Eye (tissue), 1 donor: ENCODE data around the gene CNGB1.
"Not testable (repeated sequence)": the region's sequence is repeated elsewhere in the genome, so short reads cannot be mapped to it uniquely, and the experiment has no call there.

Experiments used
- DNase-seq: peaks from one replicate; pipeline ENCODE4 v3.0.0-alpha.2; 2015

The CNGB1 gene

GRCh38 chr16:57970970-57971369, at the start of gene CNGB1:
TSS of gene CNGB1 (minus strand) at chr16:57971128. CDS start at chr16:57967286, 3,842 bp downstream.
- DNase-seq, result peak; percentile 49

GRCh38 chr16:58019866-58020538, 49.1 kb upstream of the CNGB1 start:
- no peak for DNase-seq

- no peak for DNase-seq
Measured at GRCh38 chr16:58018803-58019202, 47.9 kb upstream of the CNGB1 start.

DNA sequence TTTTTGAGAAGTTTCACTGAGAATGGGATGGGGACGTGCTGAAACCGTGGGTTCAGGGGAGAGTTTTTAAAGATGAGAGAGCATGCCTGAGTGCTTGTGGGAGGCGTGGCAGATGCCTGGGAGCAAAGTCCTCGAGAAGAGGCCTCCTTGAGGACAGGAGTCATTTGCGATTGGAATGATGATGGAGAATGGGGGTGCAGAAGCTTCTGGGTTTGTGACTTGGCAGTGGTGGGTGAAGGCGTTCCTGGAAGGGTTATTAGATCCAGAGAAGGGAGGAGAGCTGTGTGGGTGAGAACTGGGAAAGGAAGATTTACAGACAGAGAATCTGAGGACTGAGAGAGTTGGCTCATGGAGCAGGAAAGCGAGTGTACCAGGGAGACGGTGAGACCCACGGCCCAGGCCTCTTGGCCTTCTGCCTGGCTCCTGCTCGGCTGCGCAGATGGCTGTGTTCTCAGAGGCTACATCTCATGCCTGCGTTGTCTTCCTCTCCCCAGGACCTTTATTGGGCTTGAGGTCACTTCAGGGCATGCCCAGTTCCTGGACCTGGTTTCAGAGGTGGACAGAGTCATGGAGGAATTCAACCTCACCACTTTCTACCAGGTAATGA, 46.0 kb upstream of the CNGB1 start:
- DNase-seq, result no peak

- DNase-seq, result no peak
Measured at GRCh38 chr16:58013201-58013956, 42.5 kb upstream of the CNGB1 start.

DNA sequence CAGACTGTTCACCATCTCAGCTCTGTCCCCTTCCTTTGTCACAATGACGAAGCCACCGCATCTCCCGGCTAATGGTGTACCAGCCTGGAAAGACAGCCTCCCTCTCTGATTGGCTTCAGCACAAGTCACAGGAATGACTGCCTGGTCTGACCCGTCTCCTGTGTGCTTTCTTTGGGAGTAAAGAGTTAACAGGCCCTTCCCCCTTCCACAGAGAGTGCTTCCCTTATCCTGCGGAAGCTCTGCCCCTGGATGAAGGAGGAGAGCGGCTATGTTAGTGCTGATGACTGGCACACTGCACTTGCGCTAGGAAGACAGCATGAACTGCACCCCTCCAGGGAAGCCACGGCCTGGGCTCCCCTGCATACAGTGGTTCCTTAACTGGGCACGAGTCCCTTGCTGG, 41.6 kb upstream of the CNGB1 start:
- peak; percentile 45 for DNase-seq

DNA sequence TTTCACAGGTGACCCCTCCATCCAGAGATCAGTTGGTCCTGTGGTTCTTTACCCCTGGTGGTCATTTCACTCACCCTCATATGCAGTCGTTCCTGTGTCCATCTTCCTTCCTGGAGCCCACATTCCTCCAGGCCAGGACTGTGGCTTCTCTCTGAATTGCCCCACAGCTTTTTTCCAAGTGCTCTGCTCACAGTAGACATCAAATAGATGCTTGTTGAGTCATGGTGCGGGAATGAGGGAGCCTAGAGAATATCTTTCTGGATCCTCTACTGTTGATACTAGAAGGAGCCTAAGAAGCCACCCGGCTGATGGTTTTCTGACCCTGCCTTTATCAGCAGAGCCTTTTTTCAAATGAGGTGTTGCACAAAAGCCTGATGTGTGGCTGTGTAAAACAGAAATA, 40.7 kb upstream of the CNGB1 start:
- no peak for DNase-seq

DNA sequence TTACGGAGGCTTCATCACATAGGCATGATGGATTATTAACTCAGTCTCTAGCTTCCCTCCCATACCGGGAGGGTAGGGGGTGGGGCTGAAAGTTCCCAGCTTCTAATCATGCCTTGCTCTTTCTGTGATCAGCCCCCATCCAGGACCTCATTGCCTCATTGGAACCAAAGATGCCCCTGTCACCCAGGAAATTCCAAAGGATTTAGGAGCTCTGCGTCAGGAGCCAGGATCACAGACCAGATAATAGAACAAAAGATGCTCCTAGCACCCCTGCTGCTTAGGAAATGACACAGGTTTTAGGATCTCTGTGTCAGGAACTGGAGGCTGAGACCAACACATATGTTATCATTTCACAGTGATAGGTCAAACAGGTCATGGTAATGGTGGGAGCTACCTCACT, 40.0 kb upstream of the CNGB1 start:
- no peak for DNase-seq

- no peak for DNase-seq
Measured at GRCh38 chr16:58009856-58010416, 39.0 kb upstream of the CNGB1 start.

DNA sequence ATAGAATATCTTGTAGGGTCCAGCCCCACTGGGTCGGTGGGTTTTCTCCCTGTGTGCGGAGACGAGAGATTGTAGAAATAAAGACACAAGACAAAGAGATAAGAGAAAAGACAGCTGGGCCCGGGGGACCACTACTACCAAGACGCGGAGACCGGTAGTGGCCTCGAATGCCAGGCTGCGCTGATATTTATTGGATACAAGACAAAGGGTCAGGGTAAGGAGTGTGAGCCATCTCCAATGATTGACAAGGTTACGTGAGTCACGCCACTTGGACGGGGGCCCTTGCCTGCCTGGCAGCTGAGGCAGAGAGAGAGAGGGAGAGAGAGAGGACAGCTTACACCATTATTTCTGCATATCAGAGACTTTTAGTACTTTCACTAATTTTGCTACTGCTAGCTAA, 33.8 kb upstream of the CNGB1 start:
- not testable (repeated sequence) for DNase-seq

DNA sequence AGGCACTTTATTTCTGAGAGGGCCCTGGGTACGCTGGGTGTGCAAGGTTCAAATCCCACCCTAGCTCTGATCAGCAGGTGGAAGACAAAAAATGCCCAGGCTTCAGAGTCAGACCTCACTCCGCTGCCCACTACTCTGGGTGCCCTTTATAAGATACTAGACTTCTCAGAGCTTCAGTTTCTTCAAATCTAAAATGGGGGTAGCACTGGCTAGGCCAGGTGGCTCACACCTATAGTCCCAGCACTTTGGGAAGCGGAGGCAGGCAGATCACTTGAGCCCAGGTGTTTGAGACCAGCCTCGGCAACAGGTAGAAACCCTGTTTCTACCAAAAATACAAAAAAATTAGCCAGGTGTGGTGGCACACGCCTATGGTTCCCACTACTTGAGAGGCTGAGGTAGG, 32.0 kb upstream of the CNGB1 start:
- no peak for DNase-seq

- no peak for DNase-seq
Measured at GRCh38 chr16:58002416-58002800, 31.5 kb upstream of the CNGB1 start.

- DNase-seq, result no peak
Measured at GRCh38 chr16:58001781-58002415, 31.0 kb upstream of the CNGB1 start.

- peak; percentile 96 for DNase-seq
Measured at GRCh38 chr16:58000706-58001676, 30.1 kb upstream of the CNGB1 start, which contains the start of gene USB1. TSS of gene USB1 (plus strand) at chr16:58001407. CDS start at chr16:58001484, 77 bp downstream.

- no peak for DNase-seq
Measured at GRCh38 chr16:57999971-58000705, 29.2 kb upstream of the CNGB1 start, which contains the start of gene ZNF319. TSS of gene ZNF319 (minus strand) at chr16:58000672. CDS start at chr16:57998265, 2,407 bp downstream.

GRCh38 chr16:57999366-57999970, 28.5 kb upstream of the CNGB1 start:
- DNase-seq, result peak; percentile 58

DNA sequence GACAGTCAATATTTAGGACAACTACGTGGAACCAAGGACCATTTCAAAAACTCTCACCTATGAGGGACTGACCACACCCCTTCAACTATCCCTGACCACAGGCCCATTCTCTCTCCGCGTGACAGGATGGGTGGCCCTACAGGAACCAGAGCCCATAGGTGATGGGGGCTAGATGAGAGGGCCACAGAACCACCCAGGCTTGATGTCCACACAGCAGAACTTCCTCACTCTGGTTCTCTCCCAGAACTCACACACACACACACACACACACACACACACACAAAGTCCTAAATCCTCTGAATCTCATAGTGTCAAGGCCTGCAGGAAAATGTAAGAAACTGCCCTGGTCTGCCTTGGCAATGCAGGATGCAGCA, 28.1 kb upstream of the CNGB1 start:
- no peak for DNase-seq

DNA sequence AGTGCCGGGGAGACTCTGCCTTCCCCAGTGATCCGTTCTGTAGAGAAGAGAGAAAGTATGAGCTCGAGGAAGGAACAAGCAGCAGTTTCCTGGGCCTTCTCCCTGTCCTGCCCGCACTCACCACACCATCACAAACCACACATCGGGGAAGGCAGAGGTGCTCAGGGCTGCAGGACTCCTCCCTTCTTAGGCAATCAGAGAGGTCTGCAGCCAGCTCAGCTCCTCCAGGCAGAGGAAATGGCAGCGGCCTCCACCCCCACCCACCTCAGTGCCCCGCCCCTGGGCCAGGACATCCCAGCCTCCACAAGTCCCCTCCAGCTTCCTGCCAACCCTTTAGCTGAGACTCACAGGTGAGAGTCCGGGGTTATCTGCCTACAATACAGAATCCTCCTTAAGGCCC, 27.6 kb upstream of the CNGB1 start:
- DNase-seq, result no peak

- no peak for DNase-seq
Measured at GRCh38 chr16:57997528-57998265, 26.8 kb upstream of the CNGB1 start.

DNA sequence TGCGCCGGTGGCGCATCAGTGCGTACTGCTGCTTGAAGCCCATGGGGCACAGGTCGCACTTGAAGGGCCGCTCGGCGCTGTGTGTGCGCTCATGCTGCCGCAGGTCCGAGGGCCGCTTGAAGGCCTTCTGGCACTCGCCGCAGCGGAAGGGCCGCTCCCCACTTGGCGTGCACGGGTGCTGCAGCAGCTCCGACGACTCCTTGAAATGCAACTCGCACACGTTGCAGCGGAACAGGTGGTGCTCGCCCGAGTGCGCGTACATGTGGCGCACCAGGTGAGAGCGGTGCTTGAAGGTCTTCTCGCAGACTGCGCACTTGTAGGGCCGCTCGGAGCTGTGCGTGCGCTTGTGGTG, 26.2 kb upstream of the CNGB1 start:
- no peak for DNase-seq
